Activated CD8-positive, alpha-beta memory T cell treated with anti-CD3 and anti-CD28 coated beads for 36 hours (primary cell): ENCODE measurements around the gene HNRNPR. TPM values are rescaled to one million over a fixed set of nuclear protein-coding genes. Genes with fewer than 3 reads are reported as not detected.

Experiments used
- CTCF ChIA-PET: fragments of 350-600 bp; sonication (Branson Sonifier 250); formaldehyde crosslinking; loops from one replicate; lab custom pipeline; 2021; ENCODE audit warnings: antibody characterized with exemption; lab: Charles Lee
- POLR2A ChIA-PET: fragments of 350-600 bp; sonication (Branson Sonifier 250); formaldehyde crosslinking; loops from one replicate; lab custom pipeline; 2021; ENCODE audit warnings: antibody characterized with exemption; lab: Charles Lee
- total RNA-seq, 2 experiments: library from RNA; stranded (reverse); gene quantifications; one replicate each; pipeline ENCODE4 v1.2.3, GENCODE V29; 2021

HNRNPR gene
- total RNA-seq, 2 experiments from 2014 or later: 197 to 198 TPM

- ChIA-PET CTCF (no interaction called here), POLR2A (interaction anchor here (0.6 kb wide), 1 partner anchor 27 kb away, joined by 3 read pairs; the partner anchor contains the start of gene HNRNPR)
Measured at GRCh38 chr1:23370709-23371584, 26.9 kb upstream of the HNRNPR start.

- POLR2A ChIA-PET: interaction anchor here (0.6 kb wide), 1 partner anchor 26 kb away, joined by 3 read pairs; the partner anchor contains the start of gene HNRNPR
- CTCF ChIA-PET: interaction anchor here (1.0 kb wide), 1 partner anchor 26 kb away, joined by 4 read pairs; the partner anchor contains the start of gene HNRNPR
Measured at GRCh38 chr1:23370330-23370708, 26.2 kb upstream of the HNRNPR start.

GRCh38 chr1:23369335-23370013 is 25.4 kb upstream of the HNRNPR start, which contains the start of gene ZNF436:
Gene ZNF436 (minus strand): TSS chr1:23369836. CDS start chr1:23368005, 1,831 bp downstream.
- ChIA-PET POLR2A (interaction anchor here (3.1 kb wide), 1 partner anchor 25 kb away, joined by 50 read pairs; the partner anchor contains the start of gene HNRNPR), CTCF (interaction anchor here (1.0 kb wide), 1 partner anchor 25 kb away, joined by 4 read pairs; the partner anchor contains the start of gene HNRNPR)

- ChIA-PET POLR2A (interaction anchor here (3.1 kb wide), 1 partner anchor 24 kb away, joined by 50 read pairs; the partner anchor contains the start of gene HNRNPR), CTCF (interaction anchor here (0.5 to 1.3 kb wide), 2 partner anchors 24 to 44 kb away, joined by 3 to 10 read pairs; partner anchors contain the start of gene HNRNPR)
Measured at GRCh38 chr1:23368562-23369334, 24.7 kb upstream of the HNRNPR start.

GRCh38 chr1:23367791-23368561 is 23.9 kb upstream of the HNRNPR start:
- ChIA-PET POLR2A (interaction anchor here (0.6 to 3.1 kb wide), 2 partner anchors 23 to 455 kb away, joined by 12 to 50 read pairs; partner anchors contain the start of gene HNRNPR), CTCF (interaction anchor here (0.5 to 1.3 kb wide), 2 partner anchors 23 to 44 kb away, joined by 3 to 10 read pairs; partner anchors contain the start of gene HNRNPR)

- POLR2A ChIA-PET: interaction anchor here (0.6 to 3.1 kb wide), 2 partner anchors 23 to 456 kb away, joined by 12 to 50 read pairs; partner anchors contain the start of gene HNRNPR
- CTCF ChIA-PET: no interaction called here
Measured at GRCh38 chr1:23367451-23367790, 23.3 kb upstream of the HNRNPR start.

GRCh38 chr1:23366598-23366997 is 22.5 kb upstream of the HNRNPR start:
- POLR2A ChIA-PET: no interaction called here
- CTCF ChIA-PET: interaction anchor here (1.5 kb wide), 1 partner anchor 24 kb away, joined by 3 read pairs; no protein-coding TSS in a partner anchor

GRCh38 chr1:23366146-23366545 is 22.1 kb upstream of the HNRNPR start:
- ChIA-PET CTCF (interaction anchor here (1.5 kb wide), 1 partner anchor 23 kb away, joined by 3 read pairs; no protein-coding TSS in a partner anchor), POLR2A (no interaction called here)

GRCh38 chr1:23362218-23362713 is 18.2 kb upstream of the HNRNPR start:
- ChIA-PET CTCF (interaction anchor here (1.8 kb wide), 1 partner anchor 18 kb away, joined by 4 read pairs; the partner anchor contains the start of gene HNRNPR), POLR2A (interaction anchor here (1.3 kb wide), 1 partner anchor 18 kb away, joined by 5 read pairs; the partner anchor contains the start of gene HNRNPR)

GRCh38 chr1:23358310-23358875 is 14.3 kb upstream of the HNRNPR start:
- CTCF ChIA-PET: interaction anchor here (0.6 kb wide), 1 partner anchor 1396 kb away, joined by 5 read pairs; no protein-coding TSS in a partner anchor
- POLR2A ChIA-PET: no interaction called here

GRCh38 chr1:23357138-23357908 is 13.2 kb upstream of the HNRNPR start:
- POLR2A ChIA-PET: interaction anchor here (1.2 kb wide), 1 partner anchor 13 kb away, joined by 6 read pairs; the partner anchor contains the start of gene HNRNPR
- CTCF ChIA-PET: interaction anchor here (0.6 to 0.8 kb wide), 2 partner anchors 51 to 1397 kb away, joined by 3 to 5 read pairs; no protein-coding TSS in a partner anchor

- ChIA-PET CTCF (interaction anchor here (0.8 kb wide), 1 partner anchor 52 kb away, joined by 3 read pairs; no protein-coding TSS in a partner anchor), POLR2A (interaction anchor here (1.2 kb wide), 1 partner anchor 12 kb away, joined by 6 read pairs; the partner anchor contains the start of gene HNRNPR)
Measured at GRCh38 chr1:23356471-23357137, 12.5 kb upstream of the HNRNPR start.

- POLR2A ChIA-PET: interaction anchor here (0.6 to 0.7 kb wide), 2 partner anchors 13 to 29 kb away, joined by 3 read pairs; no protein-coding TSS in a partner anchor
Measured at GRCh38 chr1:23354245-23354644, 10.2 kb upstream of the HNRNPR start.

GRCh38 chr1:23352096-23352695 is 8.1 kb upstream of the HNRNPR start:
- ChIA-PET POLR2A (no interaction called here), CTCF (no interaction called here)

More at GRCh38 chr1:23354245-23354644, 10.2 kb upstream of the HNRNPR start:
- CTCF ChIA-PET: no interaction called here

GRCh38 chr1:23345920-23346319 is 1.8 kb upstream of the HNRNPR start:
- ChIA-PET POLR2A (no interaction called here), CTCF (no interaction called here)
